ENCODE data around the gene MACROD2.

The MACROD2 gene

DNA sequence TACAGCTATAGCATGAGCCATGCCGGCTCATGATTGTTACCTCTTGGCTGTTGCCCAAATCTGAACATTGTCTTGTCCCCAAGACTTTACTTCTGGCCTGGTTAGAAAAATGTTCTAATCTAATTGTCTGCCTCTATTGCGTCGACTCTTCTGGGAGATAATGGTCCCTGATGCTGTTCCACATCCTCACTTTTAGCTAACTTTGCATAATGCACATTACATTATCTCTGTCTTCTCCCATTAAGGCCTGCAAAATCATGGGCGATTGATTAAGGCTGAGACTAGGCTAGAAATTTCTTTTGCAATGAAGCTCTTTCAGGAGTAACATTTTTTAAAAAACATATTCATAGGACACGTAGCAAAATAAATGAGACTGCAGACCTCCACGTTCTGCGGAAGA, 1616.9 kb downstream of the MACROD2 start:
- DNase-seq (ENCODE audit: low read depth, low spot score): no peak

DNA sequence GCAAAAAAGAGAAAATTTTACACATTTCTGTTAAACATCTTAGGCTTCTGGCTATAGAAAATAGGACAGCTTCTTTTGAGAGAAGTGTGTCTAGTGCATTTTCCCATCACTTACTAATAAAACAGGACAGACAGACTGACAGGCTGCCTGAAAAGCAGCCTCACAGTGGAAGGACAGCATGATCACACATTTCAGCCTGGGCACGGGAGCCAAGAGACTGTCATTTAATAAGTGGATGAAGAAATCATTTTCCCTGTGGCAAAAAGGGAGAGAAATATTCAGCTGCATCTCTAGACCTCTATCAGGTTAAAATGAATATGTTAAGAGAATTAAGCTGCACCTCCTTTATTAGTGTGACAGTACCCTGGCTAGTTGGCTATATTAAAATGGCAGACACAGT, 1617.5 kb downstream of the MACROD2 start:
- DNase-seq (ENCODE audit: low read depth, low spot score): no peak

DNA sequence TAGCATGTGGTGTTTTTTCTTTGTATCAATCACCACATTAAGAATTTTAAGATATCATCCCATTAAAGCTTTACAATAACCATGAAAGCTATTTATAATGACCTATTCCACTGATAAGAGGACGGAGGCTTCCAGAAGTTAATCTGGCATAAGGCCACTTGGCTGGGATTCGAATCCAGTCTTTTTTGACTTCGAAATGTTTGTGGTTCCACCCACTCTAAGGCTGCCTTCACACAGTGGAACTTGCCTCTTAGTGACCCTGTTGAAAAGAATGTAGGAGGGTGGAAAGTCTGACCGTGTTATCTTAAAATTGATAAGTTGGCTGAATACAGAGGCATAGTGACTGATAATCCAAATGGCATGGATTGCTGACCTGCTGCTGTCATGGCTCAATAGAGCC, 1618.2 kb downstream of the MACROD2 start:
- DNase-seq (ENCODE audit: low read depth, low spot score): no peak

DNA sequence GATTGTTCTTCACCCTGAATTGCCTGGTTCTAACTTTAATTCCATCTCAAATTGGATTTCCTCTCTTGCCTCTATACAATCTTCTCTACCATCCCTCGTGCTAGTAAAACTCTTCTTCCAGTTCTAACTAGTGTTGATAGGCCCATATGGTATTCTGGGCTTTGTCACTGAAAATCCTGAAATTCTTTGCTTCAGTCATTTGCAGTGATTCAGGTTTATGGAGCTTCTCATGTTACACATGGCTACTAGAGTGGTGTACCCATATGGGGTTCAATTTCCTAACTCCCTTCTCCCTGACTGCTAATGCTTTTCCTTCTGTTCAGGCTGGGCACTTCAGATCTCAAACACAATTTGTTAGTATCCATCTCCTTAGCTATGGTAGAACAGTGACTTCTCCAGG, 1621.3 kb downstream of the MACROD2 start:
- no peak for DNase-seq (ENCODE audit: low read depth, low spot score)

DNA sequence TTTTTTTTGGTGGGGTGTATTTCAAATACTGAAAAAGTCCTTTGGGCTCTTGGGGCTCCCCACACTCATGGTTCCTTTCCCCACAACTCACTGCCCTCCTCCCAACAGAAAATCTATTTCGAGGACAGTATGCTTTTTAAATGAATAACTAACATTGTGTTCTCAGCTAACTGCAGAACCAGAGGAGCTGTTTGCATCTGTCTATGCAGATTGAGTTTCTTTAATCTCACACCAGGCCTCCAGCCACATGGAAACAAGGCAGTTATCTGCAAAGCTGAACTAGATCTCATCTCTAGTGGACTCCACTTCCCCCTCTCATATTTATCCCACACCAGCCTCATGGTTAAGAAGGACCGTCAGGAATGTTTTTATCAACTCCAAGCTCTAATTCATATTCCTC, 1622.8 kb downstream of the MACROD2 start:
- no peak for DNase-seq (ENCODE audit: low read depth, low spot score)

DNA sequence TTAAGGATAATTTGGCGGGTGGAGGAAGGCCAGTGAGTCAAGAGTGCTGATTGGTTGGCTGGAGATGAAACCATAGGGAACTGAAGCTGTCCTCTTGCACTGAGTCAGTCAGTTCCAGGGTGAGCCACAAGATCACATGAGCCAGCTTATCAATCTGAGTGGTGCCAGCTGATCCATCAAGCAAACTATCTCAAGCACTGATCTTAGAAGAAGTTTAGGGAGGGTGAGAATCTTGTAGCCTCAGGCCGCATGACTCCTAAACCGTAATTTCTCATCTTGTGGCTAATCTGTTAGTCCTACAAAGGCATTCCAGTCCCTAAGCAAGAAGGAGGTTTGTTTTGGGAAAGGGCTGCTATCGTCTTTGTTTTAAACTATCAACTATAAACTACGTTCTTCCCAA, 1623.6 kb downstream of the MACROD2 start:
- no peak for DNase-seq (ENCODE audit: low read depth, low spot score)

DNA sequence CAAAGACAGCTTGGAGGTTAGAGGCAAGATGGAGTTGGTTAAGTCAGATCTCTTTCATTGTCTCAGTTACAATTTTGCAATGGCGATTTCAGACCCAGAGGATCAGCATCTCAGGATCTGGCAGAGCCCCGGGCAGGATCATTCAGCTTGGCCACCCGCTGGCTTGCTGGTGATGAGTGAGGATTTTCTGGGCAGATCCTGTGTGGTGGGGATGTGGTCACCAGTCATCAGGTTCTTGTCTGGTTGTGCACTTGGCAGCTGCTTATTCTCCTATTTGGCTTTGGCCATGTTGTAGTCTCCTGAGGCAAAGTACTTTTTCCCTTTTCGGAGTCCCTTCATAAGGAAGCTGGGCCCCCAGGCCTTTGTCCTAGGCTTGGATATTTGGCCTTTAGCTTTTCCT, 1624.0 kb downstream of the MACROD2 start:
- no peak for DNase-seq (ENCODE audit: low read depth, low spot score)

DNA sequence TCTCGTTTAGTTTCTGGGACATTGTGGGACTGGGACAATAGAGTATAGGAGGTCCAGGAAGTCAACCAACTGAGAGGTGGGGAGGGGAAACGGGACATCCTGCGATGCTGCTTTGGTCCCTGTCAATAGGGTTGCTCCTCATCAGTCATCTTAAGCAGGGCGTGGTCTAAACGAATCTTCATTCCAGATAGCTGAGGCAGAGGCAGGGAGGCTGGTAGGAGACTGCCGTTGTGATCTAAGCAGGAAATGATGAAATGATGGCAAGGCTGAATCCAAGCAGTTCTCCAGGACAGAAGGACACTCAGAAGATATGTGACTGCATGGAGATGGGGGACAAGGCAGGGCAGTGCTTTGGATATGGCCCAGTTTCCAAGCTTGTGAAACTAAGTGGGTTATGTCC, 1624.5 kb downstream of the MACROD2 start:
- no peak for DNase-seq (ENCODE audit: low read depth, low spot score)

DNA sequence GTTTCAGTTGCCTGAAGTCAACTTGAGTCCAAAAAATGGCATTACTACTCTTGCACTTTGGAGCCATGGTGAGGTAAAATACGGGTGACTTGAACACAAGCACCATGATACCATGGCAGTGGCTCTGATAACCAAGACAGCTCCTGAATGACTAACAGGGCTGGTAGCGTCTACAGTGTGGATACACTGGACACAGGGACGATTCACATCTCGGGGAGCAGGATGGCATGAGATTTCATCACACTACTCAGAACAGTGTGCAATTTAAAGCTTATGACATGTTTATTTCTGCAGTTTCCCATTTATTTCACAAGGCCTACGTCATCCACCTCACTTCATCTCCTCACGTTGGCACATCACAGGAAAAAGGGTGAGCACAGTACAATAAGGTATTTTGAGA, 1627.1 kb downstream of the MACROD2 start:
- no peak for DNase-seq (ENCODE audit: low read depth, low spot score)

DNA sequence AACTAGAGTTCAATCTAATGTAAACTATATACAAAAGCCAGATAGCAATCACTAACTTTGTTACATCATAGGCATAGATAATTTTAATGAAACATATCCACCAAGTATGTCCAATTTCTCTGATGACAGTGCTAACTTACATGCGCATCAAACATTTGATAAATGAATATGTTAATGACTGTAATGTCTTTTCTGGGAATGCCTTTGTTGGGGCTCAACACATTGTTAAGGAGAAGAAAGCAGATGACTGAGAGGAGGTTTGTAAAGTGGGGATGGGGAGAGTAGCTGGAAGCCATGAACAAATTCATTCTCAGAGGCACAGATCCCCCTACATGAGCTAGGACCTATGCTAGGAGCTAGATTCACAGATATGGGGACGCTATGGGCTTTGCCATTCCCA, 1627.9 kb downstream of the MACROD2 start:
- no peak for DNase-seq (ENCODE audit: low read depth, low spot score)

DNA sequence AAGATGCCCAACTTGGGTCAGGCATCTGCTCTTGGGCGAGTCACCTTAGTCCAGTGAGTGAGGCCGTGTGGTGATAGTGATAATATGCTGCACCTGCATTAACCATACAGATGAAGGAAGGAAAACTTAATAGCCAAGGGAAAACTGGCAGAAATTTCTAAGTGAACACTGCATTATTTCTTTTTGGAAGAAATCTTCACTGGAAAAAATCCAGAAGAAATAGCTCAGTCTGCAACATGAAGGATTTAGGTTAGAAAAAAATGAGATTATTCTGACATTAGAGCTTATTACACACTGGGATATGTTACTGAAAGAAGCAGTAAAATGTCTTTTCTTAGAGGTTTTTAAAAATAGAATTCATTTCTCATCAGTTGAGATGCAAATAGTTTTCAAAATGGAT, 1630.7 kb downstream of the MACROD2 start:
- no peak for DNase-seq (ENCODE audit: low read depth, low spot score)

DNA sequence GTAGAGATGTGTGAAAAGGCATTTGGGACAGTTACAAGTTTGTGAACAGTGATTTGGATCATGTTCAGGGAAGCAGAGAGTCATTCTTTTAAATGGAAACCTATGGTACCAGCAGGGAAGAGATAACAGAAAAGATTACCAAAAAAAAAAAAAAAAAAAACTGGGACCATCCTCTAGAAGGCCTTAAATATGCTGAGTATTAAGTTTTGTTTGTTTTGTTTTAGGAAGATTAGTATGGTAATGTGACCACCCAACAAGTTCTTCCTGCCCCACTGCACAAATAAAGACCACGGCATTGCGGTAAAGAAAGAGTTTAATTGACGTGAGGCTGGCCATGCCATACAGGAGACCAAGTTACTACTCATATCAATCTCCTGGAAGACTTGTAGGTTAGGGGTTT, 1631.8 kb downstream of the MACROD2 start:
- DNase-seq (ENCODE audit: low read depth, low spot score): no peak

DNA sequence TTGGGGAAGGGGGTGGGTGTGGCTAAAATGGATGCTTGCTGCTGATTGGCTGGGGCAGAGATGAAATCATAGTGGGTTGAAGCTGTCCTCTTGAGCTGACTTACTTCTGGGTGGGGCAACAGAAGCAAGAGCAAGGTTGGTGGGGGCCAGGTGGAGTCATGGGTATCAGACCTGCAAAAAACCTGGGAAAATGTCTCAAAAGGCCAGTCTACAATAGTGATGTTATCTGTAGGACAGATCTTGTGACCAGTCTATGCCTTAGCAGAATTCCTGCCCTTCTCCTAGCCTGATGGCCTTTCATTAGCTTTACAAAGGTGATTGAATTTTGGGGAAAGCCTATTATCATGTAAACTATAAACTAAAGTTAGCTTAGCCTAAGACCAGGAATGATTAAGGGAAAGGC, 1632.2 kb downstream of the MACROD2 start:
- no peak for DNase-seq (ENCODE audit: low read depth, low spot score)

DNA sequence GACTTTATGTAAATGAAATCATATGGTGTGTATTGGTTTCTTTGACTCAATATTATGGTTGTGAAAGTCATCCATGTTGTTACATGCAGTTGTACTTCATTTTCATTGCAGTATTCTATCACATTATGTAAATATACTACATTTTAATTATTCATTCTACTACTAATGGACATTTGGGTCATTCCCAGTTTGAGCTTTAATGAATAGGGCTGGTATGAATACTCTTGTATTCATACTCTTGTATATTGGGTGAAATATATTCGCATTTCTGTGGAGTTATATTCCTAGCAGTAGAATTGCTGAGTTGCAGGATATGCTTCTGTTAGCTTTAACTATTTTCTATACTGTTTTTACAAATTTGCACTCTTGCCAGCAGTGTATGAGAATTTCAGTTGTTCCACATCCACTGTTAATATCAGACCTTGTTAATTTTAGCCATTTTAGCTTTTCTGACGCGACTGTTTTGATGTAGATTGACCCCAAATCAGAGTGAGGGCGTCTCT, 1633.6 kb downstream of the MACROD2 start:
- no peak for DNase-seq (ENCODE audit: low read depth, low spot score)

DNA sequence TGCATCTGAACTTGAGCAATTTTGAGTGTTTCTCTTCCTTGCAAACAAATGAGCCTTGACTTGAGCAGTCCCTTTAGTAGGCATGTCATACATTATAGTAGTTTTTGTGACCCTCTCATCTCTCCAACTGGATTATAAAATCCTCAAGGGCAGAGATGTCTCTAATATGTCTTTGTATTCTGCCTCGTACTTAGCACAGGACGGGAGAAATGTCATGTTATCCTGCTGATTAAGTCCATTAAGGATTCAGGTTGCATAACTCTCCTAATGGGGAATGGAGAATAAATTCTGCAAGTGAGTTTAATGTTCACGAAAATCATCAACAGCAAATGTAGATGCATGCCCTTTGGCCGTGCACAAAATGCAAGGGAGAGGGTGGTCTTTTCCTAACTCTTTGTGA, 1635.0 kb downstream of the MACROD2 start:
- no peak for DNase-seq (ENCODE audit: low read depth, low spot score)

DNA sequence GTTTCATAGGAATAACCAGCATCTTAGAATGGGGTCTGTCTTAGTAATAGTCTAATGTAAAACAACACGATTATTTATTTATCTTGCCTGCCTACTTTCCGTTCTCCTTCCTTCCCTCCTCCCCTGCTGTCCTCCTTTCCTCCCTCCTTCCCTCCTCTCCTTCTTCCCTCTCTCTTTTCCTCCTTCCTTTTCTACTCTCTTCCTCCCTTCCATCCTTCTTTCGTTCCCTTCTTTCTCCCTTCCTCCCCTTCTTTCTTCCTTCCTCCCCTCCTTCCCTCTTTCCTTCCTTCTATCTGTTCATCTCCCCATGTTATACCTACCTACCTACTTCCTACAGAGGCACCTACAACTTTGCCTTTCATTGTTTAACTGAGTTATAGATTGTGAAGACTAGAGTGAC, 1637.4 kb downstream of the MACROD2 start:
- no peak for DNase-seq (ENCODE audit: low read depth, low spot score)

DNA sequence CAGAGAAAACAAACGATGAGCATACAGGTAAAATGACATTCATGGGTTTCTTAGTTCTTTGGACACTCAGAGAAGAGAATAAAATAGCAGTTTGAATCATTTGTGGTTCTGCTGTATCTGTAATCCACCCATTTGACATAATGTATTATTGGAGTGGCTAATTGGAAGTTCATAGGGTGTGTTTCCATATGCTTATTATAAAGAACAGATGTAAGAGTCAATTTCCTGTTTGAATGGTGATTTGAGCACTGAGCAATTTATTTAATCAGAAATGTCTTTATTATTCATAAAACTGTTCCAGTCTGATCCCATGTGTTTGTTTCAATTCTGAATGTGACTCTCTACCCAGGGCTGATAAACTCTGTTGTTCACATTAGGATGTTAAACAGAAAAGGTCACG, 1638.8 kb downstream of the MACROD2 start:
- no peak for DNase-seq (ENCODE audit: low read depth, low spot score)

DNA sequence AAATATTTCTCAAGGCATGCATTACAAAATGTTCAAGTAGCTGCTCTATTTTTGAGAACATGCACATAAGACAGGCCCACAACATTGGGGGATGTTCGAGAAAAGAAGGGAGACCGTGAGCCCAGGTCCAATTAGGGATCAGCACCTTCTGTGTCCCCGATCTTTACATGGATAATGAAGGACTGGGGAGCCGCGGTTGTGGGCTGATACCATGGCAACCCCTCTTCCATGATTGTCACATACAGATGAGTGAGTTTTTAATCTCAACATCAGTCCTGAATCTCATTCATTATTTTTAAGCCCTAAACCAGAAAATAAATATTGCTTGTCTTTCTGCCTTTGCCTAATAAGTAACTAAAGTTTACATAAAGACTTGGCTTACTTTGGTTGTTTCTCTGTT, 1642.2 kb downstream of the MACROD2 start:
- no peak for DNase-seq (ENCODE audit: low read depth, low spot score)

DNA sequence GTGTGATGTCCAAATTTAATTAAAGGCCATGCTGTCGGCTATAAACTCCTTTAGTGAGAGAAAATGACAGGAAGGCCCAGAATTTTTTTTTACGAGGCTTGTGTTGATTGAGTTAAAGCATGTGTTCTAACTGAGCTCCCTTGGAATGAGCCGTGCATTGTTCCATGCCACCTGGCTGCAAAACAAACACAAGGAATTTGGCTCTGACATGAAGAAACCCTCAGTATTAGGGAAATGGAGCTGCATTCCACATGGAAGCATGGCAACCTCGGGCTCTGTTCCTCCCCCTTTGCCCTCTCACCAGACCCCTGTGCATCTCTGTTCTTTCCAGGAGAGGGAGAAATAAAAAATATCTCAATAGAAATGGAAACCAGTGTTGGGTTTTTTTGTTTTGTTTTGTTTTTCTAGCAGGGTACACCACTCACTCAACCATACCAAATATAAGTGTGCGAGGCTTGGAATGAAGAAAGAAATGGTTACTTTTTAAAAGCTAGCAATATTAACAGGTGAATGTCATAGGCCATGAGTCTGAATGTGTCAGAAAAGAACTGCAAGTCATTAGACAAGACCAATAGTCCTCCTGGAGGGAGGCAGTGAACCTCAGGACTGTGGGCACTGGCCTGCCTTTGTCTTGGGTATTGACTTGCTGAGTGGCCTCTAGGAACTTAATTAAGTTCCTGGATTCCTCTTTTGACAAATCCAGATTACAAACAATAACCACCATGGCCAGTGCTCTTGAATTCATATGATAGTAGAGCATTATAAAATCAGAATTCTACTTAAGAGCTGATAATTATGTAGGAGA, 1642.8 kb downstream of the MACROD2 start:
- DNase-seq (ENCODE audit: low read depth, low spot score): no peak

DNA sequence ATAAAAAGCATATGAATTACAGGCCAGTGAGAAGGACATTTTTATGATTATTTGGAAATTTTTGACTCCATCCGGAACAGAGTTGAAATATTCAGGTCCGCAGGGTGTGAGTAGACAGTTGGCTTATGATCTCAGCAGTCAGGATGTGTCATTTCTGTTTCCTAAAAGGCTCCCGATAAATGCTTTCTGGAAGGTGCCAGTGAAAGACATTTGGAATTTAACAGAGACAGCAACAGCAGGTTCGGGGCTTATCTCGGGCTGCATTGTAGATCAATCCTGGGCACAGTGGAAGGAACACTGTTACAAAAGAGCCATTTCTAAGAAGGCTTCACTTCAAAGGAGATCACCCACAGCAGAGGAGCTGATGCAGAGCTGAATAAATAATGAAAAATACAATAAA, 1643.5 kb downstream of the MACROD2 start:
- DNase-seq (ENCODE audit: low read depth, low spot score): no peak

DNA sequence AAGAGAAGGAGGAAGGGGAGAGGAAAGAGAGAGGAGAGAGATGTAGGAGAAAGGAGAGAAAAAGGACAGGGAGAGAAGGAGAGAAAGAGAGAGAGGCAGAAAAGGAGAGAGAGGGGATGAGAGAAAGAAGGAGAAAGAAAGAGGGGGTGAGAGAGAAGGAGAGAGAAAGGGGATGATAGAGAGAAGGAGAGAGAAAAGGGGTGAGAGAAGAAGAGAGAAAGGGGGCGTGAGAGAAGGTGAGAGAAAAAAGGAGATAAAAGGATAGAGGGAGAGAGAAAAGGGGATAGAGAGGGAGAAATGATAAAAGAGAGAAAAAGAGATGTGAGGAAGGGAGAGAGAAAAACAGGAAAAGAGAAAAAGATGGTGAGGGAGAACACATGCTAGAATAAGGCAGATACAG, 1644.5 kb downstream of the MACROD2 start:
- DNase-seq (ENCODE audit: low read depth, low spot score): no peak

DNA sequence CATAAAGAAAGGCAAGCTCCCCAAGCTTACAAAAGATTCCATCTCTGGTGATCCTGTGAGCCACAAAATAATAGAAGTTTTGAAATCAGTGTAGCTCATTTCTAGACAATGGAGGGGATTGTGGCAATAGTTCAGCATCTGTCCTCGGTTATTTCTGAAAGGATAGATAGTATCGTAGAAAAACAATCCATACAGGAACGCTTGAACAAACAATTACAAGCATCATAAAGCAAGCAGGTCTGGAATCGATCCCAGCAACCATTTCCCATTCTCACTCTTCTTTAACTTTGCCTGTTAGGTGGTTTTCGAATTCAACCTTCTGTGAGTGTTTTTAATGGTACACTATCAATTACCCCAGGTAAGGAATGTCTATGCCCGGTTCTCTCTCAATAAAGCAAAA, 1646.8 kb downstream of the MACROD2 start:
- no peak for DNase-seq (ENCODE audit: low read depth, low spot score)

DNA sequence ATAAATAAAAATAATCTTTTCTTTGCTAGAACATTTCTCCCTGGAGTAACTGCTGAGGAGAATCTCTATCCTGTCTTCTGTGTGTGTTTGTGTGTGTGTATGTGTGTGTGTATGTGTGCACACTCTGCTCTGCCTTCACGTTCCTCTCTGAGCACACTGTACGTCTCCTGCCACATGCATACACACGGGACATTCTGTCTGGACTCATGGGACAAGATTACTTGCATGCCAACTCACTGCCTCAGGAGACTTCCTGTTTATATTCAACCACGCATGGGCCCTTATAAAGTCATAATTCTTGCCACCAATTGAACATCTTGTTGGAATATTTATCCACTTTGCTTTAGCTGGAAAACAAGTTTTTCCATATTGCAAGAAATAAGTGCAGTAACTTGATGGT, 1647.4 kb downstream of the MACROD2 start:
- DNase-seq (ENCODE audit: low read depth, low spot score): no peak

DNA sequence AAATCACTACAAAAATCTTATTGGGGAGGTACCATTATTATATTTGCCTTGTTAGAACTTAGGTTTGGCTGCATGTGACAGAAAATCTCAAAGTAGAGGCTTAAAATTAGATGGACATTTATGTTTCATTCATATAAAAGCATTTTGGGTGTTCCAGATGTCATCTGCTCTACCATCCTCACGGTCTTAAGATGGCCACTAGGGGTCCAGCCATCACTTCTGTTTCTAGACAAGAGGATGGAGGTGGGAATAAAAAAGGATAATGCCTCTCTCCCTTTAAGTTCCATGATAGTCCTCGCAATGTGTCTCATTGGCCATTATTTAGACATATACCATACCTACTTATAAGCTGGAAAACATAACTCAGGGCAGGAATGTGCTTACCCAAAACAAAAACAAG, 1648.4 kb downstream of the MACROD2 start:
- DNase-seq (ENCODE audit: low read depth, low spot score): no peak
